GM12892 (cell line): ENCODE measurements around the gene WDR31.

Experiments used
- POLR2AphosphoS5 ChIP-seq: IDR thresholded peaks from 2 replicates; pipeline ENCODE4 v1.6.1; 2011; ENCODE audit warnings: low read depth, low read length, control low read depth
- TAF1 ChIP-seq: IDR thresholded peaks from 2 replicates; pipeline ENCODE4 v1.6.1; 2011; ENCODE audit warnings: low read depth, mild to moderate bottlenecking, control low read depth, low read length, borderline replicate concordance

DNA sequence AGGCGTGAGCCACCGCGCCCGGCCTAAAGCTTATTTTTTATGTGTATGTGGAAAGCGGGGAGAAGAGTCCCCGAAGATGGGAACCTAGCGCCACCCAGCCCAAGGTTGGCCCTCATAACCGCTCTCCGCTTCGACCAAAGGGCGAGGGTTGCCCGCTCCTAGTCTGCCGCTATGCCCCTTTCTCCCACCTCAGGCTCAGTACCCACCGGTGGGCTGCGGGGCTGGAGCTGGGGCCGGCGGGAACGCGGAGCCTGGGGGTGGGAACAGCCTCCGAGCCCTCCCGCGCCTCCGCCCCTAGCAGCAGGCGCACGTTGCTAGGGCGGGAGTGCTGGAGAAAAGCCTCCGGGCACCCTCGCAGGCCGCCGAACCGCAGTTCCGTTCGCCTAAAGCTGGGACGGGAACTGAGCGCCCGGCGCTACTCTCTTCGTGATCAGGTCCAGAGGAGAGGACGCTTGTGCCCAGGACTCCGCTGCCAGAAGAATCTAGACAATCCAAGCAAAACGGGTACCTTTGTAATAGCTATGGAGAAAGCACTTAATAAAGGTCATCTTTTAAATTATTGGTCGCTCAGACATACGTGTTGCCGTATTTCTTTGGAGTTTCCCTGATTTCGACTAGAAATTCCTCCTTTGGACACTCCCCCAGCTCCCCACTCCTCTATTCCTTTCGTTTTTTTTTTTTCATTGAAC is at the start of gene WDR31:
- peak; percentile 70; the same call in 1 of the 2 replicates for TF ChIP-seq POLR2AphosphoS5
- TF ChIP-seq TAF1, result peak; percentile 66; the same call in 1 of the 2 replicates
